ENCODE results near the gene OSER1.

DNA sequence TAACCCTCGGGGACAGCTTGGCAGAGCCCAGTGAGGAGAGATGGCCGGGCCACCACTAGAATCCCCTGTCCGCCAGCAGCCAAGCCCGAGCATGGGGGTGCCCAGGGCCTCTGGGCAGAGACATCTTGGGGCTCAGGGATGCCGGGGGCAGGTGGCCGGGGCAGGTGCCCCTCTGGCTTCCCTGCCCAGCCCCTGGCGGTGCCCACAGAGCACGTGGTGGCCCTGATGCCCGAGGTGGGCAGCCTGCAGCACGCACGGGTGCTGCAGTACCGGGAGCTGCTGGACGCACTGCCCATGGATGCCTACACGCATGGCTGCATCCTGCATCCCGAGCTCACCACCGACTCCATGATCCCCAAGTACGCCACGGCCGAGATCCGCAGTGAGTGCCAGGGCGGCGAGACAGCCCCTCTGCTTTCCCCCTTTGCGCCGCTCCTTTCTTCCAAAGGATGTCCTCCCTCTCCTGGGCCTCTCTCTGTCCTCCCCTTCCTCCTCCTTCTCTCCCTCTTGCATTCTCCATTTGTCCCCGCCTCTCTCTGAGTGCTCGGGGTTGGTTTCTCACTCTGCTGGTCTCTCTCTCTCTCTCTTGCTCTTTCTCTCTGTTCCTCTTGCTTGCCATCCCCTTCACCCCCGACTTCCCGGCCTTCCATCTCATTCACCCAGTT is 47.8 kb upstream of the OSER1 start:
- TF ChIP-seq CTCF (IDR thresholded peaks at IDR 0.05 in 4 of 5, conservative IDR thresholded peaks at IDR 0.05 in 1 of 5) (no peak), POLR2A (IDR thresholded peaks at IDR 0.05) (no peak)

All from gastrocnemius medialis (tissue), 4 donors.